NCI-H146 (cell line): ENCODE results near the gene KIF3C.
A peak's percentile ranks its signal among the peaks of the same experiment; 100 is the strongest.
"Not testable (repeated sequence)": the region's sequence is repeated elsewhere in the genome, so short reads cannot be mapped to it uniquely, and the experiment has no call there.

Experiments used
- DNase-seq: peaks from one replicate; lab custom pipeline; 2025; lab: John Stamatoyannopoulos, UW

KIF3C gene

DNA sequence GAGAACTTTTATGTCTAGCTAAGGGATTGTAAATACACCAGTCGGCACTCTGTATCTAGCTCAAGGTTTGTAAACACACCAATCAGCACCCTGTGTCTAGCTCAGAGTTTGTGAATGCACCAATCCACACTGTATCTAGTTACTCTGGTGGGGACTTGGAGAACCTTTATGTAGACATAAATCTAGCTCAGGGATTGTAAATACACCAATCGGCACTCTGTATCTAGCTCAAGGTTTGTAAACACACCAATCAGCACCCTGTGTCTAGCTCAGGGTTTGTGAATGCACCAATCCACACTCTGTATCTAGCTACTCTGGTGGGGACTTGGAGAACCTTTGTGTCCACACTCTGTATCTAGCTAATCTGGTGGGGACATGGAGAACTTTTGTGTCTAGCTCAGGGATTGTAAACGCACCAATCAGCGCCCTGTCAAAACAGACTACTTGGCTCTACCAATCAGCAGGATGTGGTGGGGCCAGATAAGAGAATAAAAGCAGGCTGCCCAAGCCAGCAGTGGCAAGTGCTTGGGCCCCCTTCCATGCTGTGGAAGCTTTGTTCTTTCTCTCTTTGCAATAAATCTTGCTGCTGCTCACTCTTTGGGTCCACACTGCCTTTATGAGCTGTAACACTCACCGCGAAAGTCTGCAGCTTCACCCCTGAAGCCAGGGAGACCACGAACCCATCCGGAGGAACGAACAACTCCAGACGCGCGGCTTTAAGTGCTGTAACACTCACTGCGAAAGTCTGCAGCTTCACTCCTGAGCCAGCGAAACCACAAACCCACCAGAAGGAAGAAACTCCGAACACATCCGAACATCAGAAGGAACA is 66.1 kb downstream of the KIF3C start:
- DNase-seq, result not testable (repeated sequence)

DNA sequence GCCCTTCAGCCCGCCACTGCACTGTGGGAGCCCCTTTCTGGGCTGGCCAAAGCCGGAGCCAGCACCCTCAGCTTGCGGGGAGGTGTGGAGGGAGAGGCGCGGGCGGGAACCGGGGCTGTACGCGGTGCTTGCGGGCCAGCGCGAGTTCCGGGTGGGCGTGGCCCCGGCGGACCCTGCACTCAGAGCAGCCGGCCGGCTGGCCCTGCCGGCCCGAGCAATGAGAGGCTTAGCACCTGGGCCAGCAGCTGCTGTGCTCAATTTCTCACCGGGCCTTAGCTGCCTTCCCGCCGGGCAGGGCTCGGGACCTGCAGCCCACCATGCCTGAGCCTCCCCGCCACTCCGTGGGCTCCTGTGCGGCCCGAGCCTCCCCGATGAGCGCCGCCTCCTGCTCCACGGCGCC is 66.9 kb downstream of the KIF3C start:
- not testable (repeated sequence) for DNase-seq

DNA sequence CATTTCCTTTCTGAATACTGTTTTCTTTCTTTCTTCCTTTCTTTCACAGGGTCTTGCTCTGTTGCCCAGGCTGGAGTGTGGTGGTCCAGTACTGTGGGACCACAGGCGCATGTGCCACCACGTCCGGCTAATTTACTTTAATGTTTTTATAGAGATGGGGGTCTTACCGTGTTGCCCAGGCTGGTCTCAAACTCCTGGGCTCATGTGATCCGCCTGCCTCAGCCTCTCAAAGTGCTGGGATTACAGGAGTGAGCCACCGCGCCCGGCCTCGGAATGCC is 68.7 kb downstream of the KIF3C start:
- not testable (repeated sequence) for DNase-seq

DNA sequence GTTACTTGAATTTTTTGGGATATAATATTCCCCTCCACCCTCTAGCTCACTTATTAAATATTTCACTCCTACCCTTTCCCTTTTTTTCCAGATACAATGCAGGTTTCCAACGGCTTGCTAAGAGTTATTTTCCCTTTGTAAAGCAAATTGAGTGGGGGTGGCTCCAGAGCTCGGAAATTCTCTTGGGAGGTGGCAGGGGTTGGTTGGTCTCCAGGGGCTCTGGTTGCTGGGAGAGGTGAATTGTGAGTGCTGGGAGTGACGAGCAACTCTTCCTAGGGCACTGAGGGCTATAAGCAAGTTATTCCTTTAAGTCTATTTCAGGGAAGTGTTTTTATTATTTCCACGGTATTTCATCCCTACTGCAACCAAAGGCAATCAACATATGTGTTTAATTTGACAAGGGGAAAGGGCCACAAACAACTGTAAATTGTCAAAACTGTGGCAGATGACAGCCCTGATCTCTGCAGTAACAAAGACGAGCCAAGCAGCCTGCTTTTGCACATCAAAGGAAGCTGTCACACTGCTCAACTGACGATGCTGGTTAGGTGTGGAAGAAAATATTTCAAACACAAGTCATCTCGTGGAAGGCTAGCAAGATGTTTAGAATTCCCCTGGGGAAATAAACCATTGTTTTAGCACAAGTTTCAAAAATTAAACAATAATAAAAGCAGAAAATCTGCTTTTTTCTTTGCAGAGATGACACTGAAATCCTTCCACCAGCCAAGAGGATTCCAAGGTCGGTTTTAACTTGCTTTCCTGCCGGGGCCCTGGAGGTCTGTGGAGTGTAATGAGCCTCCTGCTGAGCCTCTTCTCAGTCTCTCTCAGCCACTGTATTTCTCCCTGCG is 69.2 kb downstream of the KIF3C start:
- peak; percentile 30 for DNase-seq

DNA sequence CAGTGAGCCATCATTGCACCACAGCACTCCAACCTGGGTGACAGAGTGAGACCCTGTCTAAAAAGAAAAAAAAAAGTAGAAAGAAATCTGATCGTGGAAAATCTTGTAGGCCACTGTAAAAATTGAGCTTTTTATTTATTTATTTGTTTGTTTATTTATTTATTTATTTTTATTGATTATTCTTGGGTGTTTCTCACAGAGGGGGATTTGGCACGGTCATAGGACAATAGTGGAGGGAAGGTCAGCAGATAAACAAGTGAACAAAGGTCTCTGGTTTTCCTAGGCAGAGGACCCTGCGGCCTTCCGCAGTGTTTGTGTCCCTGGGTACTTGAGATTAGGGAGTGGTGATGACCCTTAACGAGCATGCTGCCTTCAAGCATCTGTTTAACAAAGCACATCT is 72.7 kb downstream of the KIF3C start:
- DNase-seq, result not testable (repeated sequence)

DNA sequence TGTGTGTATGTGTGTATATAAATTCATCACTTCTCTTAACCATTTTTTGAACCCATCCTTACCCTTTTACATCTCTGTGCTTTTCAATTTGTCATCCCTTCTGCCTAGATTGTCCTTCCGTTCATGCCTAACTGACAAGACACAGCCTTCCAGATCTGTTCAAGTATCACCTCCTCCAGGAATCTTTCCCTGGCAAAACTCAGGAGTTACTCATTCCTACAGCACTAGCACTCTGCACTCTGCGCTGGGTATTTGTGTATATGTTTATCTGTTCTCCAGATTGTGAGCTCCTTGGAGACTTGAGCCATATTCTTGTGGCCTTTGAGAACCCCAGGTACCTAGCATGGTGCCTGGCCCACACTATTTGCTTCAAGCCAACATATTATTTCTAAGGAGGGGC is 77.2 kb downstream of the KIF3C start:
- DNase-seq, result no peak

DNA sequence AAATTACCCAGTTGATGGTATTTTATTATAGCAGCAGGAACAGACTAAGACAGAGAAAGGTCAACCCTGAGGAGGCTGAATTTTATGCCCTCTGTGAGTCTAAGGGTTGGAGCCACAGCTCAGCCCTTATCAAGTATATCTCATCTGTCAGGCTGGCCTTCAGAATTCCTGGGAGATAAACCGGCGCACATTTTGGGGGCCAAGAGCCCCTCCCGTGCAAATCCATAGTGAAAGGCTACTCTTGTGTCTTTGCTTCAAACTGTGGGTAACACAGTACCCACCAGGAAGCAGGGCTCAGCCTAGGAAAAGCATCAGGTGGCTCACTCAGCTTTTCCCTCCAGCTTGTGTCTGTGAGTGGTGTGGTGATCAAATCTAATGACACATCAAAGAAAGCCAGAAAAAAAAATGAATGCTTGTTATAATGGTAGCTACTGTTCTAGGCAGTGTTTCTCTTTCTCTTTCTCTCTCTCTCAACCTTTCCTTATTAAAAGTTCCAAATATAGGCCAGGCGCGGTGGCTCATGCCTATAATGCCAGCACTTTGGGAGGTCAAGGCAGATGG is 79.0 kb downstream of the KIF3C start:
- DNase-seq, result no peak

DNA sequence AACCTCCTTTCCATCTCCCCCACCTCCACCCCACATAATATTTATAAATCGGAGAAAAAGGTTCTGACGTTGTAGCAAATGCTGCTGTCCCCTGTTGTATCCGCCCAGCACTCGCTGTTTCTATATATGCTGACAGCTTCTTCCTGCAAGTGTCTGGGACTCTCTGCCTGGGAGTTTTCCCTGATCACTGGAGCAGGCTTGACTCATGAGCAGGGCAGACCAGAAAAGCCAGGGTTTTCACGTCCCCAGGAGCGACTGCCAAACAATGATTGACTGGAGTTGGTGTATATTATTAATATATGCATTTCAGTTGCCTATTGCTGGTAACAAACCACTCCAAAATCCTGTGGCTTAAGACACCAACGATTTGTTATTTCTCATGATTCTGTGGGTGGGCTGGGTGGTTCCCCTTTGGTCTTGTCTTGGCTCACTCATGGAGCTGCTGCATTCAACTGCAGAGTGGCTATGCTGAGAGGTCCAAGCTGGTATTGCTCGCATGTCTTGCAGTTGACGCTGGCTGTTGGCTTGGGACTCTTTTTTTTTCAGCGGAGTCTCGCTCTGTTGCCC is 82.8 kb downstream of the KIF3C start:
- no peak for DNase-seq

DNA sequence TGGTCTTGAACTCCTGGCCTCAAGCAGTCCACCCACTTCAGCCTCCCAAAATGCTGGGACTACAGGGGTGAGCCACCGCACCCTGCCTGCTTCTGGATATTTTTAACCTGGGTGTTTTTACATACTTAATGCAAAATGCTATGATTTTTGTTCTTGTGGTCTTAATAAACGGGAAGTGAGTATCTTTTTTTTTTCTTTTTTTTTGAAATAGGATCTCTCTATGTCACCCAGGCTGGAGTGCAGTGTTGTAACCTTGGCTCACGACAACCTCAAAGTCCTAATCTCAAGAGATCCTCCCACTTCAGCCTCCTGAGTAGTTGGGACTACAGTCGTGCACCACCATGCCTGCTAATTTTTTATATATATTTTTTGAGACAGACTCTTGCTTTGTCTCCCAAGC is 84.8 kb downstream of the KIF3C start:
- no peak for DNase-seq

DNA sequence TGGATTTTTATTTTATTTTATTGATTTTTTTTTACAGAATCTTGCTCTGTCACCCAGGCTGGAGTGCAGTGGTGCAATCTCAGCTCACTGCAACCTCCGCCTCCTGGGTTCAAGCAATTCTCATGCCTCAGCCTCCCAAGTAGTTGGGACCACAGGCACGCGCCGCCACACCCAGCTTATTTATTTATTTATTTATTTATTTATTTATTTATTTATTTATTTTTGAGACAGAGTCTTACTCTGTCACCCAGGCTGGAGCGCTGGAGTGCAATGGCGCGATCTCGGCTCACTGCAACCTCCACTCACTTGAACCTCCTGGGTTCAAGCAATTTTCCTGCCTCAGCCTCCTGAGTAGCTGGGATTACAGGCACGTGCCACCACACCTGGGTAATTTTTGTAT is 86.0 kb downstream of the KIF3C start:
- not testable (repeated sequence) for DNase-seq

DNA sequence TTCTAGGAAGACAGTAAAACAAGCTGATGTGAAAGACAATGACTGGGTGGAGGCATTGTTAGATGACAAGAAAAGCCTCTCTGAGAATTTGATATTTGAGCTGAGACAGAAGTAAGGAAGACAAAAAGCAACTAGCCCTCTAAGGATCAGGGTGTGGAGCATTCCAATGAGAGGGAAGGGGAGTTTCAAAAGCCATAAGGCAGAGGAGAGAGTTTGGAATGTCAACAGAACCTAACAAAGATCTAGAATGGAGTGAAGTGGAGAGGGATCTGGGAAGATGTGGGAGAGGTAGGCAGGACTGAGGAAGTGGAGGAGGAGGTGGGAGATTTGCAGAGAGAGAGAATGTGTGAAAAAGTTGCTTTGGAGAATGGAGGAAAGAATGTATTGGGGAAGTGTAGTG is 86.7 kb downstream of the KIF3C start:
- no peak for DNase-seq

DNA sequence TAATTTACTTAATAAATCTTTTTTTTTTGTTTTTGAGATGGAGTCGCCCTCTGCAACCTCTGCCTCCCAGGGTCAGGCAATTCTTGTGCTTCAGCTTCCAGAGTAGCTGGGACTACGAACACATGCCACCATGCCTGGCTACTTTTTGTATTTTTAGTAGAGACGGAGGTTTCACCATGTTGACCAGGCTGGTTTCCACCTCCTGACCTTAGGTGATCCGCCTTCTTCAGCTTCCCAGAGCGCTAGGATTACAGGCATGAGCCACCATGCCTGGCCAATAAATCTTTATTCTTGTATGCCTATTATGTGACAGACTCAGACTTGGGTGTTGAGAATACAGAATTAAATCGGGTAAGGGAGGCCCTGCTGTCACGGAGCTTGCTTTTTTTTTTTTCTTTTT is 87.3 kb downstream of the KIF3C start:
- no peak for DNase-seq

DNA sequence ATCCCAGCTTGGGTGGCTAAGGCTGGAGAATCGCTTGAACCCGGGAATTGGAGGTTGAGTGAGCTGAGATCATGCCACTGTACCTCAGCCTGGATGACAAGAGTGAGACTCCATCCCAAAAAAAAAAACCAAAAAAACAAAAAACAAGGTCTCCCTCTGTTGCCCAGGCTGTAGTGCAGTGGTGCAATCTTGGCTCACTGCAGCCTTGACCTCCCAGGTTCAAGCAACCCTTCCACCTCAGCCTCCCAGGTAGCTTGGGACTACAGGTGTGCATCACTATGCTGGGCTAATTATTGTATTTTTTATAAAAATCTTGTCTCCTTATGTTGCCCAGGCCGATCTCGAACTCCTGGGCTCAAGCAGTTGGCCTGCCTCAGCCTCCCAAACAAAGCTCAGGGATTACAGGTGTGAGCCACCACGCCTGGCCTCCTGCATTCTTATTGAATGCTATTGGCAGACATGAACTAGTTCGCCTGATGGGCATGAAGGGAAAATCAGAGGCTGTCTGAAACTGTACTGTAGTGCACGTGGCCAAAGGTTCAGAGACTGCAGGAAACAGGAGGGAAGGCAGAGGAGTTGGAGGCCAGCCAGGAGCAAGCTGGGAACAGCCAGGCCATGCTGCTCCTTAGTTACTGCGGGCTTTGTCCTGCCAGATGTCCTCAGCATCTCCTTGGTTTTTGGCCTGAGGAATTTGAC is 88.0 kb downstream of the KIF3C start:
- DNase-seq, result no peak

DNA sequence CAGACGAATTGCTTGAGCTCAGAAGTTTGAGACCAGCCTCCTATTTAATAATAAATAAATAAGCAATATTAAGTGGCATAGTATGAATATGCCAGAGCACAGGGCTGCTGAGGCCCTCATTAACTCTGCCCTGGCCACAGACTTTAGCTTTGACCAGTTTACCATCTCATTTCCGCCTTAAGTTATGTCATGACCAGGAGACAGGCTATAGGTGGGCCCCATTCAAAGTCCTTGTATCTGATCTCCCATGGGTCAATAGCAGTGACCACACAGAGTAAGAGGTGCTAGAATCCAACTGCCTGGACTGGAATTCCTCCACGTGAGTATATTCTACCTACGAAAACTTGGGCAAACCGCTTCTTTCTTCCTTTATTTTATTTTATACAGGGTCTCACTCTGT is 90.6 kb downstream of the KIF3C start:
- no peak for DNase-seq

DNA sequence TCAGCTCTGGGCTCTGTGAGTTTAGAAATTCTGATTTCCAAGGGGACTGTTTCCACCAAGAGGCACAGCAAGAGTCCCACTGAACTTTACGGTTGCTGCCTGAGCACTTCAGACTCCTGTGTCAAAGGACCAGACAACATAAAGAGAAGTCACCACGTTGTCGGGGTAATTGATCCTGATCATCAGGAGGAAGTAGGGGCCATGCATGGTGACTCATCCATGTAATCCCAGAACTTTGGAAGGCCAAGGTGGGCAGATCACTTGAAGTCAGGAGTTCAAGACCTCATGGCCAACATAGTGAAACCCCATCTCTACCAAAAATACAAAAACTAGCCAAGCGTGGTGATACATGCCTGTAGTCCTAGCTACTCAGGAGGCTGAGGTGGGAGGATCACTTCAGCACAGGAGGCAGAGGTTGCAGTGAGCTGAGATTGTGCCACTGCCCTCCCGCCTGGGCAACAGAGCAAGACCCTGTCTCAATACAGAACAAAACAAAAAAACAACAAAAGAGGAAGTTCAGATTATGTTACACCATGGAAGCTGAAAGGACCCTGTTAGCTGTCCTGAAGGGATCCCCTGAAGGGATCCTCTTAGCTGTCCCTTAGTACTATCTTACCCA is 94.6 kb downstream of the KIF3C start:
- no peak for DNase-seq

DNA sequence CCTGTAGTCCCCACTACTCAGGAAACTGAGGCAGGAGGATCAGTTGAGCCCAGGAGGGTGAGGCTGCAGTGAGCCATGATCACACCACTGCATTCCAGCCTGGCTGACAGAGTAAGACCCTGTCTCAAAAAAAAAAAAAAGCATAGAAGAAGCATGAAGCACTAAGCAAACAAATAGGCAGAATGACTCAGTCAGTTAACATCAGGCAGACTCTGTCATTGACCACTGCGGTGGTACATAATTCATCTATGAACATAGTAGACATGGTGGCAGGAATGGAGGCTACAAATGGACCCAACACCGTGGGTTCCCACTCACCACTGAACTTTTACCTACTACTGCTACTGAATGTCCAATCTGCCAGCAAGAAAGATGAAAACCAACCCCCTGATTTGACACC is 96.4 kb downstream of the KIF3C start:
- DNase-seq, result no peak

DNA sequence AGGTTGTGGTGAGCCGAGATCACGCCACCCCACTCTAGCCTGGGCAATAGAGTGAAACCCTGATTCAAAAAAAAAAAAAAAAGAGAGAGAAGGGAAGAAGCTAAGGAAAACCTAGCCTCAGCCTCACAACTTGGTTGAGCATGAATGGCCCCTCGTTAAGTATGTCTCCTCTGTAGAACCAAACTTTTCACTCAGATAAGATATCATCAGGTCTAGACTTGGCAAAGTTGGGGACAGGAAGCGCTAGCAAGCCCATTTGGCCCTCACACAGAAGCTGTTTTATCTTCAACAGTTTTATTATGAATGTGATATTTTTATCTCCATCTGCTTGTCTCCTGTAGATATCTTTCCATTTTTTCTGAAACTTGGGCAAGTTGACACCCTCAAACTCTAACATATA is 100.5 kb downstream of the KIF3C start:
- no peak for DNase-seq

DNA sequence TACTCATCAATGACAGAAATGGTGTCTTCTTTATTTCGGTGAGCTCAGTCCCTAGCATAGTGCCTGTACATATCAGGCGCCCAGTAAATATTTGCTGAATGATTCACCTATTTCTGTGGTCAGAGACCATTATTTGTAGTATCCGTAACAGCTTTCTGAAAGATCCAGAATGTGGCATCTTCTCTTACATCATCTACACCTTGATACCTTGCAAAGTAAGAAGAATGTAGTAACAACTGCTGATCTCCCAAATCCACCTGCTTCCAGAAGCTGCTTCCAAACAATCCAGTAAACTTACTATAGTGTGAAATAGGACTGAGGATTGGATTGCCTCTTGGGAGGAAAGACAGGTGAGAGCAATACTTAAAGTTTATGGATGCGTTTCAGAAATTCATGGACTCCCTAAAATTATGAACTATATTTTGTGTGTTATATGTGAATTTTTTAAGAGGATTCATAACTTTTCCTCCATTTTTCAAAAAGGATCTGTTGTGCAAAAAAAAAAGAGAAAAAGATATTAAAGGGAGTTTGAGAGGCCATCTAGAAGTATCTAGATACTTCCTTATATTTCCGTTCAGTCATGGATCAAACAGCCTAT is 103.1 kb downstream of the KIF3C start:
- DNase-seq, result peak; percentile 50

DNA sequence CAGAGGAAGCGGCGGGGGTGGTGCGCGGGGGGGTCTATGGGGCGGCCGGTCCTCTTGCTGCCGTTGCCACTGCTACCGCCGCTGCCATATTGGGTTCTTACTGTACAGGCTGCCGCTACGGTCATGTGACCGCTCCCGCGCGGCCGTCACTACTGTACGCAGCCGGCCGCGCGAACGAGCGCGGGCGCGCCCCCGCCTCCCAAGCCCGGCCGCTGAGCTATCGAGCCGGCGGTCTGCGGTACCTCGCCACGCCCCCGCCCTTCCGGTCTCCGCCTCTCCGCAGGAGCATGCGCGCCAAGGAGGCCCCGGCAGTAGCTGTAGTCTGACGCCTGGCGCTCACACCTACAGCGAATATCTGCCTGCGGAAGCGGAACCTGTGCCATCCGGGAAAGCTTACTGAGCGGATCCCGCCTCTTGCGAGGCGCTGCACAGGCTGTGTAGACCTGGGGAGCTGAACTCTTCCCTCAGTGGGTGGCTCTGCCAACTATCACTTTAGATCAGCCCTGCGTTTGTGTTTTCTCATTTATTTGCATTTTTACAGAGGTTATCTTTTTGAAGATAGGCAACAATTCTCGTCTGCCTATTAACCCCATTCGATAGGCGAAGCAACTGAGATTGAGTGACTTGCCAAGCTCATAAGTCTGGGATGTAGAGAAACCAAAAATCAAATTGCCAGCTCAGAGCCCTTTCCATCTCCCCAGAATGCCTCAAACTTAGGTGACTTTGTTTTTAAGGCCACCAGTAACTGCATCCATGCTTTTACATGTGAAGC is 103.8 kb downstream of the KIF3C start, which contains the start of gene ASXL2:
Gene ASXL2 (minus strand): TSS at position 127 of the 772 bp plus-strand sequence. CDS start 265 bp downstream, outside the sequence.
- peak; percentile 98 for DNase-seq
